Suprapubic skin (tissue), 4 donors: ENCODE results near the gene TSPAN14. TPM values are rescaled to one million over a fixed set of nuclear protein-coding genes. Genes with fewer than 3 reads are reported as not detected.

Experiments used
- DNase-seq, 2 donors: peaks; one replicate each; pipeline ENCODE4 v3.0.0-alpha.2; 2019; ENCODE audit warnings: low spot score in 2 of 2
- H3K27ac ChIP-seq: fragments of 200-600 bp; sonication (generic); one replicate; pipeline ENCODE4 v1.5.1; 2019
- H3K27me3 ChIP-seq: fragments of 200-600 bp; sonication (generic); one replicate; pipeline ENCODE4 v1.5.1; 2019
- H3K36me3 ChIP-seq: fragments of 200-600 bp; sonication (generic); one replicate; pipeline ENCODE4 v1.5.1; 2019
- H3K4me1 ChIP-seq: fragments of 200-600 bp; sonication (generic); one replicate; pipeline ENCODE4 v1.5.1; 2019
- H3K4me3 ChIP-seq: fragments of 200-600 bp; sonication (generic); one replicate; pipeline ENCODE4 v1.5.1; 2019; ENCODE audit warnings: mild to moderate bottlenecking
- H3K9me3 ChIP-seq: fragments of 200-600 bp; sonication (generic); one replicate; pipeline ENCODE4 v1.5.1; 2019
- CTCF ChIP-seq, 2 donors: fragments of 200-600 bp in 1 of 2; fragments of 450-650 bp in 1 of 2; sonication (generic) in 1 of 2; IDR thresholded peaks; one replicate each; pipeline ENCODE4 v1.5.1; 2016 to 2019; ENCODE audit warnings: antibody characterized with exemption in 2 of 2, mild to moderate bottlenecking in 1 of 2, moderate library complexity in 1 of 2
- EP300 ChIP-seq: sonication (generic); formaldehyde crosslinking; IDR thresholded peaks from one replicate; pipeline ENCODE4 v1.6.1; 2017; ENCODE audit warnings: antibody characterized with exemption
- POLR2A ChIP-seq, 2 donors: fragments of 450-650 bp; IDR thresholded peaks; one replicate each; pipeline ENCODE4 v1.6.1; 2017; ENCODE audit warnings: antibody characterized with exemption in 2 of 2, mild to moderate bottlenecking in 2 of 2, moderate library complexity in 2 of 2
- POLR2AphosphoS5 ChIP-seq, 3 donors: sonication (generic); formaldehyde crosslinking; IDR thresholded peaks; one replicate each; pipeline ENCODE4 v1.6.1; 2017; ENCODE audit warnings: antibody characterized with exemption in 3 of 3
- WGBS: methylation state at CpG from one replicate; pipeline ENCODE4 v1.1.5; 2018; 5-methylcytosine and 5-hydroxymethylcytosine counted together
- total RNA-seq, 4 donors: library from RNA; depleted of rRNA; stranded (reverse); fragments of >200 nt; gene quantifications; one replicate each; pipeline ENCODE4 v1.1.0, GENCODE V29; 2016

Gene TSPAN14
- total RNA-seq, 4 donors from 2014 or later: 99.7 to 145 (median 122) TPM

- peak in 1 of 2 donors; percentile 12 for DNase-seq
- no peak overlapping the region for H3K27ac ChIP-seq
- no peaks in the 10 kb centered on the region for H3K27me3 ChIP-seq
- H3K4me1 ChIP-seq: no peaks in the 10 kb centered on the region
- H3K9me3 ChIP-seq: no peaks in the 10 kb centered on the region
- no peaks in the 10 kb centered on the region for H3K36me3 ChIP-seq
- no peak overlapping the region for H3K4me3 ChIP-seq
- no peak for TF ChIP-seq EP300
- no peak for TF ChIP-seq POLR2A (IDR thresholded peaks at IDR 0.05)
- TF ChIP-seq CTCF (IDR thresholded peaks at IDR 0.05): no peak
- no peak for TF ChIP-seq POLR2AphosphoS5 (IDR thresholded peaks at IDR 0.05)
- 39% methylated on average over 5 of the region's 5 CpGs for WGBS
These were observed 125.2 kb downstream of the TSPAN14 start for GRCh38 chr10:80579181-80579763.

GRCh38 chr10:80579849-80580637 lies 125.9 kb downstream of the TSPAN14 start:
- Histone ChIP-seq H3K27ac (no peak overlapping the region), H3K4me1 (no peaks in the 10 kb centered on the region), H3K9me3 (no peaks in the 10 kb centered on the region), H3K36me3 (no peaks in the 10 kb centered on the region), H3K4me3 (no peak overlapping the region), H3K27me3 (no peaks in the 10 kb centered on the region)
- 82% methylated on average over 5 of the region's 5 CpGs for WGBS
- TF ChIP-seq POLR2A (IDR thresholded peaks at IDR 0.05) (no peak), POLR2AphosphoS5 (IDR thresholded peaks at IDR 0.05) (no peak), EP300 (no peak), CTCF (IDR thresholded peaks at IDR 0.05) (no peak)
- DNase-seq: peak in 1 of 2 donors; percentile 13

- peak in 1 of 2 donors; percentile 43 for DNase-seq
- H3K4me3 ChIP-seq: no peak overlapping the region
- H3K9me3 ChIP-seq: no peaks in the 10 kb centered on the region
- no peaks in the 10 kb centered on the region for H3K27me3 ChIP-seq
- WGBS: 85% methylated on average over 7 of the region's 7 CpGs
- no peaks in the 10 kb centered on the region for H3K4me1 ChIP-seq
- H3K36me3 ChIP-seq: no peaks in the 10 kb centered on the region
- H3K27ac ChIP-seq: no peak overlapping the region
- no peak for TF ChIP-seq CTCF (IDR thresholded peaks at IDR 0.05)
- no peak for TF ChIP-seq POLR2A (IDR thresholded peaks at IDR 0.05)
- TF ChIP-seq EP300: no peak
- TF ChIP-seq POLR2AphosphoS5 (IDR thresholded peaks at IDR 0.05): no peak
These were observed 126.7 kb downstream of the TSPAN14 start for GRCh38 chr10:80580638-80581468.

GRCh38 chr10:80581469-80581835 lies 127.3 kb downstream of the TSPAN14 start:
- Histone ChIP-seq H3K4me3 (no peak overlapping the region), H3K27ac (no peak overlapping the region), H3K4me1 (no peaks in the 10 kb centered on the region), H3K36me3 (no peaks in the 10 kb centered on the region), H3K27me3 (no peaks in the 10 kb centered on the region), H3K9me3 (no peaks in the 10 kb centered on the region)
- no peak for TF ChIP-seq CTCF (IDR thresholded peaks at IDR 0.05)
- TF ChIP-seq EP300: no peak
- TF ChIP-seq POLR2A (IDR thresholded peaks at IDR 0.05): no peak
- TF ChIP-seq POLR2AphosphoS5 (IDR thresholded peaks at IDR 0.05): no peak
- WGBS: 69% methylated on average over 5 of the region's 5 CpGs
- DNase-seq: peak in 1 of 2 donors; percentile 26
